Omental fat pad (tissue), 4 donors: ENCODE results near the gene LGI4. TPM values are rescaled to one million over a fixed set of nuclear protein-coding genes. Genes with fewer than 3 reads are reported as not detected.
"Not testable (repeated sequence)": the region's sequence is repeated elsewhere in the genome, so short reads cannot be mapped to it uniquely, and the experiment has no call there.

ENCODE experiments used
- ATAC-seq: fragments of 150-250 bp; one replicate; pipeline ENCODE4 v1.9.1; 2016; ENCODE audit warnings: mild to moderate bottlenecking, moderate library complexity; ENCODE audit not compliant: low FRiP score
- DNase-seq: peaks from one replicate; pipeline ENCODE4 v3.0.0-alpha.2; 2019; ENCODE audit warnings: low spot score
- total RNA-seq, 4 donors: library from RNA; depleted of rRNA; stranded (reverse); fragments of >200 nt; gene quantifications; one replicate each; pipeline ENCODE4 v1.1.0, GENCODE V29; 2016
- TF ChIP-seq, protein P1 (sequence below), 3 donors: fragments of 450-650 bp; IDR thresholded peaks; one replicate each; pipeline ENCODE4 v1.5.1; 2016 to 2017; ENCODE audit warnings: antibody characterized with exemption in 3 of 3, mild to moderate bottlenecking in 3 of 3, moderate library complexity in 2 of 3

Gene LGI4
- total RNA-seq, 4 donors from 2014 or later: 6.2 to 31.1 (median 8.3) TPM

DNA sequence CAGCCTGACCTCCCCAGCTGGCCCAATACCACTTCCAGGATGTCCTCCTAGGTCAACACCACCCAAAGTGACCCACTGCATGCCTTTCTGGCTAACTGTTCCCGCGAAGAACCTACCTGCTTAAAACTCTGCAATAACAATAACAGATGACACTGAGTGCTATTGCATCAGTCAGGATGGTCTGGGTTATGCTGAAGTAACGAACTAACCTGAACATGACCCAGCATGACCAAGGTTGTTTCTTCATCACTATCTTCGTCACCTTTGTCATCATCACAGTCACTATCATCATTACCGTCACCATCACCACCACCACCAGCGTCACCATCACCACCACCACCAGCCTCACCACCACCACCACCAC, 29.8 kb downstream of the LGI4 start:
- TF ChIP-seq, protein P1, sequence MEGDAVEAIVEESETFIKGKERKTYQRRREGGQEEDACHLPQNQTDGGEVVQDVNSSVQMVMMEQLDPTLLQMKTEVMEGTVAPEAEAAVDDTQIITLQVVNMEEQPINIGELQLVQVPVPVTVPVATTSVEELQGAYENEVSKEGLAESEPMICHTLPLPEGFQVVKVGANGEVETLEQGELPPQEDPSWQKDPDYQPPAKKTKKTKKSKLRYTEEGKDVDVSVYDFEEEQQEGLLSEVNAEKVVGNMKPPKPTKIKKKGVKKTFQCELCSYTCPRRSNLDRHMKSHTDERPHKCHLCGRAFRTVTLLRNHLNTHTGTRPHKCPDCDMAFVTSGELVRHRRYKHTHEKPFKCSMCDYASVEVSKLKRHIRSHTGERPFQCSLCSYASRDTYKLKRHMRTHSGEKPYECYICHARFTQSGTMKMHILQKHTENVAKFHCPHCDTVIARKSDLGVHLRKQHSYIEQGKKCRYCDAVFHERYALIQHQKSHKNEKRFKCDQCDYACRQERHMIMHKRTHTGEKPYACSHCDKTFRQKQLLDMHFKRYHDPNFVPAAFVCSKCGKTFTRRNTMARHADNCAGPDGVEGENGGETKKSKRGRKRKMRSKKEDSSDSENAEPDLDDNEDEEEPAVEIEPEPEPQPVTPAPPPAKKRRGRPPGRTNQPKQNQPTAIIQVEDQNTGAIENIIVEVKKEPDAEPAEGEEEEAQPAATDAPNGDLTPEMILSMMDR (IDR thresholded peaks at IDR 0.05): no peak
- no peak for ATAC-seq

DNA sequence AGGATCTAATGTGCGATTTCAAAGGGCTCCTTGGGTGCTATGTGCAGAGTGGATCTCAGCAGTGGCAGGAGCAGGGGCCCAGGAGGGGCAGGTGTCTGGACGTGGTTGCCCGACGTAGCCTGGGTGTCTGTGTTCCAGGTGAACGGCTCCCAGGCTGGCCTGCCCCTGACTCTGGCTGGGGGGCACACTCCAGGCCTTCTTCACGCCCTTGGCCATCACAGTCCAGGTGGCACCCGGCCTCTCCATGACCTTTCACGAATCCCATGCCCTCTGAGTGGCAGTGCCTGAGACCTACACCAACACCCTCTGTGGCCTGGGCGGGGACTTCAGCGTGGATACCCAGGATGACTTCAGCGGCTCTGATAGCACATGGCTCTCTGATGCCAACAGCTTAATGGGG, 30.5 kb downstream of the LGI4 start:
- DNase-seq (no peak), ATAC-seq (no peak)
- TF ChIP-seq, protein P1 (IDR thresholded peaks at IDR 0.05): no peak

More for the DNA sequence above, 29.8 kb downstream of the LGI4 start:
- DNase-seq: no peak

DNA sequence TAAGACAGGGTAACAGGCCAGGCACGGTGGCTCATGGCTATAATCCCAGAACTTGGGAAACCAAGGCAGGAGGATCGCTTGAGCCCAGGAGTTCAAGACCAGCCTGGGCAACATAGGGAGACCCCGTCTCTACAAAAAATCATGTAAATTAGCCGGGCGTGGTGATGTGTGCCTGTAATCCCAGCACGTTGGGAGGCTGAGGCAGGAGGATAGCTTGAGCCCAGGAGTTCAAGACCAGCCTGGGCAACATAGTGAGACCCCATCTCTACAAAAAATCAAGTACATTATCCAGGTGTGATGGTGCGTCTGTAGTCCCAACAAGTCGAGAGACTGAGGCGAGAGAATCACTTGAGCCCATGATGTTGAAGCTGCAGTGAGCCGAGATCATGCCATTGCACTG, 31.2 kb downstream of the LGI4 start:
- not testable (repeated sequence) for DNase-seq, ATAC-seq

DNA sequence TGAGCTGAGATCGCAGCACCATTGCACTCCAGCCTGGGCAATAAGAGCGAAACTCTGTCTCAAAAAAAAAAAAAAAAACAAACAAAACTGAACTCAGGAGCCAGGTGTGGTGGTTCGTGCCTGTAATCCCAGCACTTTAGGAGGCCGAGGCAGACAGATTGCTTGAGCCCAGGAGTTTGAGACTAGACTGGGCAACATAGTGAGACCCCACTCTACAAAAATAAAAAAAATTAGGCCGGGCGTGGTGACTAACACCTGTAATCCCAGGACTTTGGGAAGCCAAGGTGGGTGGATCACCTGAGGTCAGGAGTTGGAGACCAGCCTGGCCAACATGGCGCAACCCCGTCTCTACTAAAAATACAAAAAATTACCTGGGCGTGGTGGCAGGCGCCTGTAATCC, 32.9 kb downstream of the LGI4 start:
- DNase-seq, ATAC-seq: not testable (repeated sequence)

DNA sequence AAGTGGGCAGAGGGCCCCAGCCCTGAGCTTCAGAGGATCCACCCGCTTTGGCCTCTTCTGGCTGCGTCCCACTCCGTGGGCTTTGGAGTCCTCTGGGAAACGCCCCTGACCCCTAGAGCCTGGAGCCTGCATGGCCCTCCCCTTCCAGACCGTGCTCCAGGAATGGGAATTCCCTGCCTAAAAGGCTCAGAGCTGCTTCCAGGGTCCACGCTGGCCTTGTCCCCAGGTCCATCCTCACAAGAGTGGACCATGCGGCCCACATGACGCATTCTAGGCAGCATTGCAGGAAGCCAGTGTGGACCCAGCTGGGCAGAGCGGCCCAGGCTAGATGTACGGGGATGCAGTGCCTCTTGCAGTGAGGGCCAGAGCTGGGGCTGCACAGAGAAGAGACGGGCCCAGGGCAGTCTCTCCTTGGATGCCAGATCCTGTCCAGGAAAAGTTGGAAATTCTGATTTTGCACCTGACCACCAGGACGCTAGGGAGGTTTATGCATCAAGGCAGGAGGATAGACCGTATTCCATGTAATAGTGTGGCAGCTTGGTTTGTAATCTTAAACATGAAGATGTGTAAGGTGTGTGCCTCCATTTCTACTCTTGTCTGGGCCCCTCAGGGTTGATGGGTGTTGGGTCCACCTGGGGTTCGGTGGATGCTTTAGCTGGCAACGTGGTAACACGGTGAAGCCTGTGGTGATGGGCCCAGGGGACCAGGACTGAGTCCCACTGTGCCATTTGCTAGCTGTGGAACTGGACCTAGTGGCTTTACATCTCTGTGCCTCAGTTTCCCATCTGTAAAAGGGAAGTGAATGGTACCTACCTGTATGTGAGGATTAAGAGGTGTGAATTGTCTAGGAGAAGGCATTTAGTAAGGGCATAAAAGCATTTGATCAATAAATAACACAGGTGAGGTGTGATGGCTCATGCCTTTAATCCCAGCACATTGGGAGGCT, 34.0 kb downstream of the LGI4 start:
- ATAC-seq (no peak), DNase-seq (no peak)
- TF ChIP-seq, protein P1 (IDR thresholded peaks at IDR 0.05): no peak

DNA sequence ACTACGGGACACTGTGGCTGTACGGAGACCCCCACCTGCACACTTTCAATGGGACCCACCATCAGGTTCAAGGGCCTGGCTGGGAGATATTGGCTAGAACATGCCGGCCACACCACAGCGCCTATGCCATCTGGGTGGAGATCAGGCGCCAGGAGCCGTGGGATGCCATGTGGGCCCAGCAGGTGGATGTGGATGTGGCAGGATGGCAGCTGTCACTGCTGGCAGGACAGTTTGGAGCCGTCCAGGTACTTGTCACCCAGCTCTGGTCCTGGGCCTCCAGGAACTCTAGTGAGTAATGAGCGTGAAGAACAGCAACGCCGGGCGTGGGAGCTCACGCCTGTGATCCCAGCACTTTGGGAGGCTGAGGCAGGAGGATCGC, 35.0 kb downstream of the LGI4 start:
- no peak for DNase-seq
- TF ChIP-seq, protein P1 (IDR thresholded peaks at IDR 0.05): no peak

DNA sequence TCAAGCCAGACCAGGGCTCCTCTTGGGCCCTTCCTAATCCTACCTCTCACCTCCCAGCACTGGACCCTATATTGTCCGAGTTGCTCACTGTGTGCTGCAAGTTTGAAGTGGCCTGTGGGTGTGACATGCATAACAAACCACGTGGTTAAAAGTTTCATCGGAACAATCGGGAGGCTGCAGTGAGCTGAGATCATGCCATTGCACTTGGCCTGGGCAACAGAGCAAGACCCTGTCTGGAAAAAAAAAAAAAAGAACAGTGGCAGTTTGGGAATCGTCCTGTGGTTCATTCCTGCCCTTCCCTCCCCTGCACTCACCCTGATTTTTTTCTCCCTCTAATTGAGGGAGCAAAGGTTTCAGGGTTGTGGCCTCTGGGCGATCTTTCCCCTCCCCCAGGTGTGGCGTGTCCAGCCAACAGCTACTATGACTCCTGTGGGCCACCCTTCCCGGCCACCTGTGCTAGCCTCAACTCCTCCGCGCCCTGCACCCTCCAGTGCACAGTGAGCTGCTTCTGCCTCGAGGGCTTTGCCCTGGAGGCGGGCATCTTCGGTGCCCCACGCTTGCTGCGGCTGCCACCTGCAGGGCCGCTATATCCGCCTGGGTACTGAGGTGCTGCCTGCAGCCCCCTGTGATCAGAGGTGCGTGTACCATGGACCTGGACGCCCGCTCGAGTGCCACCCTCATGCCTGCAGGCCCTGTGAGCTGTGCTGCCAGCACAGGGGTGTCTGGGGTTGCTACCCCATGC, 35.5 kb downstream of the LGI4 start:
- no peak for DNase-seq
- TF ChIP-seq, protein P1 (IDR thresholded peaks at IDR 0.05): no peak
- no peak for ATAC-seq

More for the DNA sequence above, 35.0 kb downstream of the LGI4 start:
- ATAC-seq: no peak
